ENCODE data around the gene PDE1A. TPM values are rescaled to one million over a fixed set of nuclear protein-coding genes. Genes with fewer than 3 reads are reported as not detected.

The PDE1A gene
- total RNA-seq, 1 experiment from 2014 or later = 0.11 TPM

DNA sequence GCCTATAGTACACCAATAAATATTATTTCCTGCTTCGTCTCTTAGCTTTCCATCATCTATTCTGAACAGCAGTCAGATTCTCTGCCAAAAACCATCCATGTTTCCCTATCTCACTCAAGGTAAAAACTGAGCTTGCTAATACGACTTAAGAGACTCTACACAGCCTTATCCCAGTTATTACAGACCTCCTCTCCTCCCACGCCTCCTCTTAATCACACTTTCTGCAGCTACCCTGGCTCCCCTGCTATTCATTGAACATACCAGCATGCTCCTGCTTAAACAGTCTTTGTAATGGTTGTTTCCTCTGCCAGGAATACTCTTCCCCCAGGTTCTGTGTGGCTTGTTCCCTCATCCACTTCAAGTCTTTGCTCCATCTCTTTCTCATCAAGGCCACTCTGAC lies 81.5 kb downstream of the PDE1A start:
- Histone ChIP-seq H3K9me2 (ENCODE audit: insufficient read depth) (no peaks in the 10 kb centered on the region), H3K4me3 (no peak overlapping the region), H4K20me1 (ENCODE audit: insufficient read depth) (no peaks in the 10 kb centered on the region), H3F3A (ENCODE audit: insufficient read depth, low read depth) (no peaks in the 10 kb centered on the region), H3K27me3 (ENCODE audit: insufficient read depth, low read depth) (no peaks in the 10 kb centered on the region), H3K9me3 (ENCODE audit: insufficient read depth, low read depth) (no peaks in the 10 kb centered on the region), H3K4me2 (no peak overlapping the region), H3K27ac (no peak overlapping the region), H3K79me2 (ENCODE audit: low read depth) (no peaks in the 10 kb centered on the region), H2AFZ (no peak overlapping the region), H3K36me3 (ENCODE audit: low read depth) (no peaks in the 10 kb centered on the region), H3K4me1 (replicated peaks; ENCODE audit: insufficient read depth) (no peaks in the 10 kb centered on the region)
- DNase-seq = no peak
- intact Hi-C loops (cut with micrococcal nuclease; ENCODE audit: unreplicated experiment) = no loop called here
- TF ChIP-seq, protein P1, sequence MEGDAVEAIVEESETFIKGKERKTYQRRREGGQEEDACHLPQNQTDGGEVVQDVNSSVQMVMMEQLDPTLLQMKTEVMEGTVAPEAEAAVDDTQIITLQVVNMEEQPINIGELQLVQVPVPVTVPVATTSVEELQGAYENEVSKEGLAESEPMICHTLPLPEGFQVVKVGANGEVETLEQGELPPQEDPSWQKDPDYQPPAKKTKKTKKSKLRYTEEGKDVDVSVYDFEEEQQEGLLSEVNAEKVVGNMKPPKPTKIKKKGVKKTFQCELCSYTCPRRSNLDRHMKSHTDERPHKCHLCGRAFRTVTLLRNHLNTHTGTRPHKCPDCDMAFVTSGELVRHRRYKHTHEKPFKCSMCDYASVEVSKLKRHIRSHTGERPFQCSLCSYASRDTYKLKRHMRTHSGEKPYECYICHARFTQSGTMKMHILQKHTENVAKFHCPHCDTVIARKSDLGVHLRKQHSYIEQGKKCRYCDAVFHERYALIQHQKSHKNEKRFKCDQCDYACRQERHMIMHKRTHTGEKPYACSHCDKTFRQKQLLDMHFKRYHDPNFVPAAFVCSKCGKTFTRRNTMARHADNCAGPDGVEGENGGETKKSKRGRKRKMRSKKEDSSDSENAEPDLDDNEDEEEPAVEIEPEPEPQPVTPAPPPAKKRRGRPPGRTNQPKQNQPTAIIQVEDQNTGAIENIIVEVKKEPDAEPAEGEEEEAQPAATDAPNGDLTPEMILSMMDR (conservative IDR thresholded peaks at IDR 0.05) = no peak
- no peak for TF ChIP-seq EZH2 (IDR thresholded peaks at IDR 0.05; ENCODE audit: low read depth)
- ChIA-PET CTCF (no interaction called here), POLR2A (ENCODE audit: unreplicated experiment) (no interaction called here)
- BruUV-seq (replicated peaks) = no TSS peak

DNA sequence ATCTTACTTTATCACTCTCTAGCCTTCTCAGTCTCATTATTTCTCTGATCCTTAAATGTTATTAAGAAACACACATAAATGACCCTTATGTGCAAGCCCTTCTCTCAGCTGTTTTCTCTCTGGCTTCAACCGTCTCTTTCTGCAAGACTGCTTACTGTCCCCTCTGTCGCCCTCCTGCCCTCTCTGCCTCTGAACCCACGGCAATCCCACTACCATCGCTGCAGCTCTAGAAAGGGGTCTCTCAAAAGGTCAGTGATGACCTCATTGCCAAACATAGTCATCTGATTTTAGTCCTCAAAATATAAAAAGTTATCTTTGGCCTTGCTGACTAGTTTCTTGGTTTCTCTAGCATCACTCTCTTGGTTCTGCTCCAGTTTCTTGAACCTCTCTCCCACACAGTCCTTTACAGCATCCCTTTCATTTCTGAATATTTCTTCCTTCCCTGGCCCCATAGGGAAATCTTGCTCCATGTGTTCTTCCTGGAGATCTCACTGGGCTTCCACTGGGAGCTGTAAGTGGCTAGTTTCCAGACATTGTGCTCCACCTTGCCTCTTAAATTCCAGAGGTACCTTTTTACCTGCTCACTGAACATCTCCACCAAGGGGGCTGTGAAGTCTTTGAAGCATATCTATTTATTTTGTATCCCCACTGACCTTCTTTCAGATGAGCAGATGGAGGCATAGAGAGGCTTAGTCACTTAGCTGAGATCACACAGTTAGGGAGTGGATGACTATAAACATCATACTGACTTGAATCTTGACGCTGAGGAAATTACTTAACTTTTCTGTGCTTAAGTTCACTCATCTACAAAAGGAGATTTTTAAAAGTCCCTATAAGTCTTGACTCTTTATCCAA lies 96.2 kb downstream of the PDE1A start:
- ChIA-PET CTCF (no interaction called here), POLR2A (ENCODE audit: unreplicated experiment) (interaction anchor here (0.7 kb wide), 1 partner anchor 52 kb away, joined by 6 read pairs; no protein-coding TSS in a partner anchor)
- H3K27ac ChIP-seq = no peak overlapping the region
- no peaks in the 10 kb centered on the region for H3K9me3 ChIP-seq (ENCODE audit: insufficient read depth, low read depth)
- no TSS peak for BruUV-seq (replicated peaks)
- no peak for DNase-seq
- no peak overlapping the region for H3K4me3 ChIP-seq
- no peaks in the 10 kb centered on the region for H3F3A ChIP-seq (ENCODE audit: insufficient read depth, low read depth)
- H3K79me2 ChIP-seq (ENCODE audit: low read depth) = no peaks in the 10 kb centered on the region
- TF ChIP-seq EZH2 (IDR thresholded peaks at IDR 0.05; ENCODE audit: low read depth) = no peak
- H2AFZ ChIP-seq = no peak overlapping the region
- H3K27me3 ChIP-seq (ENCODE audit: insufficient read depth, low read depth) = no peaks in the 10 kb centered on the region
- no peak overlapping the region for H3K4me2 ChIP-seq
- intact Hi-C loops (cut with micrococcal nuclease; ENCODE audit: unreplicated experiment) = no loop called here
- no peaks in the 10 kb centered on the region for H3K4me1 ChIP-seq (replicated peaks; ENCODE audit: insufficient read depth)
- no peaks in the 10 kb centered on the region for H3K36me3 ChIP-seq (ENCODE audit: low read depth)
- H3K9me2 ChIP-seq (ENCODE audit: insufficient read depth) = no peaks in the 10 kb centered on the region; the same call in 1 of the 2 replicates
- H4K20me1 ChIP-seq (ENCODE audit: insufficient read depth) = no peaks in the 10 kb centered on the region

DNA sequence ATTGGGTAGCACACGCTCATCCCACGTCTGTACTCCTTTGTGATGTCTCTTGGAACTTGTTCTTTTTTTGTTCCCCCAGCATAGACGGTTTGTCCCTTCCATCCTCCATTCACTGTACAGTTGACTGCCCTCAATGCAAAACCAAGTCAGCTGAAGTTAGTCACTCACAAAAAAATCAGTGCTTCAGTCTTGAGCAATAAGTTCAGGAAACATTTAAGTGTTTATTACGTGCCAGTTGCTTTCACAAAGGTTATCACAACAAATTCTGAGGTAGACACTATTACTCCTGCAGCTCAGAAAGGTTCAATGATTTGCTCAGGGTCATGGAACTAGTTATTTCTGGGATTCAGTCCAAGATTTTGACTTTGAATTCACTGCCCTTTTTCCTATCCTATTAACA lies 102.2 kb downstream of the PDE1A start:
- DNase-seq = no peak
- Histone ChIP-seq H4K20me1 (ENCODE audit: insufficient read depth) (no peaks in the 10 kb centered on the region), H3K27me3 (ENCODE audit: insufficient read depth, low read depth) (no peaks in the 10 kb centered on the region), H3K79me2 (ENCODE audit: low read depth) (no peaks in the 10 kb centered on the region), H3K4me3 (no peak overlapping the region), H3K27ac (no peak overlapping the region), H3K9me3 (ENCODE audit: insufficient read depth, low read depth) (no peaks in the 10 kb centered on the region), H3F3A (ENCODE audit: insufficient read depth, low read depth) (no peaks in the 10 kb centered on the region), H2AFZ (no peak overlapping the region), H3K4me1 (replicated peaks; ENCODE audit: insufficient read depth) (no peaks in the 10 kb centered on the region), H3K4me2 (no peak overlapping the region), H3K9me2 (ENCODE audit: insufficient read depth) (no peaks in the 10 kb centered on the region), H3K36me3 (ENCODE audit: low read depth) (no peaks in the 10 kb centered on the region)
- POLR2A ChIA-PET (ENCODE audit: unreplicated experiment) = no interaction called here
- intact Hi-C loops (cut with micrococcal nuclease; ENCODE audit: unreplicated experiment) = no loop called here
- no TSS peak for BruUV-seq (replicated peaks)
- TF ChIP-seq EZH2 (IDR thresholded peaks at IDR 0.05; ENCODE audit: low read depth) = no peak
- TF ChIP-seq, protein P1 (conservative IDR thresholded peaks at IDR 0.05) = no peak
- CTCF ChIA-PET = no interaction called here
